ENCODE measurements around the gene GPC6.

GPC6 gene

DNA sequence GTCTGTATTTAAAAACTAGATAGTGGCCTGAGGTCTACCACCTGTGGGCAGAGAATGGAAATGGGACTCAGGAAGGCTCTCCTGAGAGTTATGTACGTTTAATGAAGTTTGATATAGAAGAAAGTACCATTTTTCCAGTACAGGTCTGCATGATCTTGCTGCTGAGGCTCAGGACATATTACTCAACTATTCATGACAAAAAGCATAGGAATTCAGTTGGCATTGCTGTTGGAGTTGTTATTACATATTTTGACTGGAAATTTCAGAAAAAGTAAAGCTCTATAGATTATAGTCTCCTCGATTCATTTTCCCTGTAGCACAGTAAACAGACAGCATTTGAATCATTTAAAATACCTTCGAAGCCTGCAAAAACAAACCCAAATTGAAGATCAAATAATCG lies 783.1 kb downstream of the GPC6 start:
- DNase-seq = no peak

DNA sequence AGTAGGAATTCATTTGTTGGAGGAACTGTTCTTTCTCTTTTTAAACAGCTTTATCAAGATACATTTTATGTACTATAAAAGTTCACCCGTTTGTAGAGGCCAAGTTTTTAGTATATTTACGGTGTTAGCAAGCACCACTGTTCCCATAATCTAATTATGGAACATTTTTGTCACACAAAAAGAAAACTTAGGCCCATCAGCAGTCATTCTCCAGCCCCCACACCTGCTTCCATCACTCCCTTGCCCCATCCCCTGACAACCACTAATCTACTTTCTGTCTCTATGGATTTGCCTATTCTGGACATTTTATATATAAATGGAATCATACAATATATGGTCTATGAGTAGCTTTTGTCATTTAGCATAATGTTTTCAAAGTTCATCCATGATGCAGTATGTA lies 787.9 kb downstream of the GPC6 start:
- DNase-seq = no peak

DNA sequence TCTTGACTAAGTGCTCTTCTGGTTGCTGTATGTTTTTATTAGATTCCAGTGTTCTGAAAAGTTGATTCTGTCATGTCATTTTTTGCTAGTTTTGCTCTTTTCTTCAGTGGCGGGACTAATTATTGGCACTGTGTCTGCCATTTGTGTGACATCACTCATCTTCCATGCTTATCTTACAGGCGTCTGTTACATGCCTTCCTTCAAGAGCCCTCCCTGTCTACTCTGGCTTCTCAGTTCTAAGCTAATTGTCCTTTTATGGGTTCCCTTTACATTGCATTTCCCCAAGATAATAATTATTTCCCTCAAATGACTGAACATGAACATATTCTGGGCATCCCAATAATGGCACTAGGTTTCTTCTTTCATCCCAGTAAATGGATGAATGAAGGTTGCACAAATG lies 793.8 kb downstream of the GPC6 start:
- DNase-seq = no peak

DNA sequence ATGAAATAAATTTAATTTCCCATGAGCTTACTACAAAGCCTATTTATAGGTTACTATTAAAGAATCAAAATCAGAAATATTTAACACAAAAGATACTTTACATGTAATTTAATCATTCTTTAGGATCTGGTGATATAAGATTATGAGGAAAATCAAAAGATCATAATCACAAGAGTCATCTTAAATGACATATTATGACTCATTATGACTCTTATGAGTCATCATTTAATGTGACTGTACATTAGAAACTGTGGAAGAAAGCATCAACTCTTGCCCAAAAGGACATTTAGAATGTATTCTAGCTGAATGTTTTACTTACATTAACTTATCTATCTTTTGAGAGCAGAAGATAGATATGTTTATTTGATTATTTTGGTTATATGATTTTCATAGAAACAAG lies 794.2 kb downstream of the GPC6 start:
- DNase-seq = peak; percentile 28

DNA sequence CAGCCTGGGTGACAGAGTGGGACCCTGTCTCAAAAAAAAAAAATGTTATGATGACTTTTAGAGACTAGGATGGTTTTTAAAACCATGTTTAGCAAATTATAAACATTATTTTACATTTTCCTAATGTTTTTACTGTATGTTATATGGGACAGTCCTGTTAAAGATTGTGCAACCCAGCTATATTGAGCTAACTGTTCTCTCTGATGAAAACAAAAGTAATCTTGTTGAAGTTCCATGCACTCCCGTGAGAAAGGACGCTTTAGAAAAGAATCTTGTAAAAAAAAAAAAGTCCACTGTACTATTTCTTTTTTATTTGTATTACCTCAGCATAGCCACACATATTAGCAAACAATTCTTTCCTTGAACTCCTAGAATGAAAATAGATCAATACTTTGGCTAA lies 801.6 kb downstream of the GPC6 start:
- DNase-seq = no peak

DNA sequence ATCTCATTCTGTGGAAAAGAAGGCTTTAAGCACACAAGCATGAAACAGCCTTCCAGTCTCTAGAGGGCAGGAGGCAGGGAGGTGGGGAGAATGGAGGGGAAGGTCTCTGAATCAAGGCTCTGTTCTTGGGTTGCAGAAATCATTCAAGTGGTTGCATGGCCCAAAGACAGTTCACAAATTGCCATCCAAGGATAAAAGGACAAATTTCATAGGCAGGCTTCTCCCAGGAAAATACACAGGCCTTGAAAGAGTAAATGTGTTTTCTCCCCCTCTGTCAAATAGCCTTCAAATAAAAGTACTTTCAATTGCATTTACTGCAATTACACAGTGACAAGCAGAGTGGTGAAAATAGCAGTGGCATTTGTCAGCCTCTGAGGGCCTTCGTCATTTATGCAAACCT lies 802.0 kb downstream of the GPC6 start:
- DNase-seq = no peak

DNA sequence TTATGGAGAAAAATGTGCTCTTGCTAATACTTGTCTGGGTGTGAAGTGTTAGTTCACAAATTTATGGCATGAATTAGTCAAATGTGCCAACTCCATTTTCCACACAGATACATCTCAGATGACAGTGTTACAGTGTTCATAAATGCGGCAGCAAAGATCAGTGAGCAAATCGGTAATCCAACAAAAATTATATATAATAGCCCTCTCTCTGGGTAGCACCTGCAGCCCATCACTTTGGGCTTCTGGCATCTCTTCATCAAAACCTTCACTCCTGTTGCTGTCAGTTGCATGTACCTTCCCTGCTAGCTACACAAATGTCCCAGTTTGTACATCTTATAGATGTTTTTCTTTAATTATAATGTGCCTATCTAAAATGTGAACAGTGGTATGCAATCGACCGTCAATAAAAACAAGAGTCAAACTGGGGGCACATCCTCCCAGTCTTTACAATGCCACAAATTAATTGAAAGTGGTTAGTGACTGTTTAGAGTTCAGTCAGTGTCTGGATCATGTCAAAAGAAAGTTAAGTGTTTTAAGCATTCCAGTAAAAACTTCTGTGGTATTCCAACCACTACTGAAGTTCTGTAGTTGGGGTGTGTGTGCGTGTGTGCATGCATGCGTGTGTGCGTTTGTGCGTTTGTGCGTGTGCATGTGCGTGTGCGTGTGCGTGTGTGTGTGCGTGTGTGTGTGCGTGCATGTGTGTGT lies 804.0 kb downstream of the GPC6 start:
- no peak for DNase-seq

DNA sequence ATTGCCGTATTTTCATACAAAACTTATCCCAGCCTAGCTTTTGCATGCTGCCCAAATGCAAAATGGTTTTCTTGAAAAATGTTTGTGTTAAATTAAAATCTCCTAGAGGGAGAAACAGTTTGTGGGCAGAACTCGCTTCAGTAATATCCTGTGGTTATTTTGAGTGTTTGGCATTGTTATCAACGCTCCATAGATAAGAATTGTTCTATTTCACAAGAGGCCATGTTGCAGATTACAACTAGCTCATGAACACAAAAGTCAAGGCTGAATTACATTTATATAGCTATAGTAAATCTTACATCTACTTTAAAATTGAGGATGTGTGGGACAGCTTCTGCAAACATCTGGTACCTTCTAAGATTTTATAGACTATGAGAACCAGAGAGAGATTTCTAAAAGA lies 805.0 kb downstream of the GPC6 start:
- DNase-seq = no peak

DNA sequence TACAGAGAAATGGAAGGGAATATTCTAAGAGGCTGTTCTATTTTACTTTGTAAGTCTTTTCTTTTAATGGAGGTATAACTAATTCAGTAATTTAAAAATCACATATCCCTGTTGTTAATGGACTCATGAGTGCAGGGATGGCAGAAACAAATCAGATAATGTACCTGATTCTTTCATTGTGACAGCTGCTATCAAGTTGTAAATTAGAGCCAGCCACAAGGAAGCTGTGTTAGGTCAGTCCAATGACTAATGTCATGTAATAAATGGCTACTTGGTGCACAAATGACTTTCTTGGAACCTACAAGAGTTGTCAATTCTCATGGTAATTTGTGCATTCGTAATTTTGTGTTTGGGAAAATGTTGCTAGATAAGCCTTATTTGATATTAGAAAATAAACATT lies 806.5 kb downstream of the GPC6 start:
- no peak for DNase-seq

DNA sequence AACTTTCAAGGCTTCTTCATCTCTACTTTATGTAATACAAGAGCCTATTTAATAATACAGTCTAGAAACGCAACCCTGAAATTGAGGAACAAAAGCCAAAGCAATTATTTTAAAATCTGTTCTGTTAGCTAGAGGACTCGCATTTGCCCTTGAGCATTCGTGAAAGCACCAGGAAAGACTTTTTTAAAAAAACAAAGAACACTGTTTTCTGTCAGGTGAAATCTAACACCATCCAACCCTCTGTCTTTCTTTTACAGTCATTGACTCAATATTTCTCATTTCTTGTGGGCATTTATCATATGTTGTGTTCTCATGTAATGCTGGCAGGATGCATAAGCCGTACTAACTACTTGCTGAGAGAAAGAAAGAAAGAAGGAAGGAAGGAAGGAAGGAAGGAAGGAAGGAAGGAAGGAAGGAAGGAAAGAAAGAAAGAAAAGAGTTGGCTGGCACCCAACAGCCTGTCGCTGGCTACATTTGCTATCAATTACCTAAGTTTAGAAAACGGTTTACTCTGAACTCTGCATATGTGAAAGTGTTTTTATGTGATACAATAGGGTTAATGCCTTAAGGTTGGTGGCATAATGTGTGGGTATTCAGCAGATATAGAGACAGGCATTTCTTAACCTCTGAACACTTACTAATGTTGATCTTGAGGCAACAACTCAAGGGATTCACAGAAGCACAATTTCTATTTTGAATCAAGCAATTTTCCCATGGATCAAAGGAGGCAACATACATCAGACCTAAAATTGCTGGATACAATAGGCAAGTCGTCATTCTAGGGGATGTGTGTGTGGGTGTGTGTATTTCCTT lies 807.4 kb downstream of the GPC6 start:
- no peak for DNase-seq

DNA sequence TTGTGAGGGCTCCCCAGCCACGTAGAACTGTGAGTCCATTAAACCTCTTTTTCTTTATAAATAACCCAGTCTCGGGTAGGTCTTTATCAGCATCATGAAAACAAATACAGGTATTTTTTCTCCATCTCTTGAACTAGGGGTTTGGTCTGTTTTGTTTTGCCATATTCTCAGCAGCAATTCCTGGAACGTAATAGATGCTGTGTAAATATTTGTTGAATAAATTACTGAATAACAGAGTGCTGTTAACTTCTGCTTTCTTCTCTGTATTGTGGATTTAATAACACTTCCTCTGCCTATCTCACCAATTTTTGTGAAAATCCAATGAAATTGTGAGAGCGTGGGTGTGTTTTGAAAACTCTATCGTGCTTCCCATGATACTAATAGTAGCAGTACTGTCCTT lies 823.4 kb downstream of the GPC6 start:
- peak; percentile 23 for DNase-seq

DNA sequence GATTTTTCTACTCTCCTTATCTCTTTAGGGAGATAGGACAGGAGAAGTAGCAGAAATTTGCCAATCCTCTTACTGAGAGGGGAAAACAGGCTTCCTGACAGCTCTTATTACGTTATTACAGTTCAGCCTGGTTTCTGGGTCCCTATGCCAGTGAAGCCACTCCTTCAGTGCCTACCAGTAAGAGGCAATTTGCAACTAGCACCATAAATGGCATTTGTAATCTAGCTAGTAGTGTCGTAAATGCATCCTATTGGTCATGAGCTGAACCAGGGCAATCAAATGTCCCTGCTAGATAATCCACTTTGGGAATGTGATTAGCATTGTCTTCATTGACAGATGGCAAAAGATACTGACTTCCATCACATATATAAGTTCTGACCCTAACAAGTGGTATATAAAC lies 824.1 kb downstream of the GPC6 start:
- DNase-seq = no peak

DNA sequence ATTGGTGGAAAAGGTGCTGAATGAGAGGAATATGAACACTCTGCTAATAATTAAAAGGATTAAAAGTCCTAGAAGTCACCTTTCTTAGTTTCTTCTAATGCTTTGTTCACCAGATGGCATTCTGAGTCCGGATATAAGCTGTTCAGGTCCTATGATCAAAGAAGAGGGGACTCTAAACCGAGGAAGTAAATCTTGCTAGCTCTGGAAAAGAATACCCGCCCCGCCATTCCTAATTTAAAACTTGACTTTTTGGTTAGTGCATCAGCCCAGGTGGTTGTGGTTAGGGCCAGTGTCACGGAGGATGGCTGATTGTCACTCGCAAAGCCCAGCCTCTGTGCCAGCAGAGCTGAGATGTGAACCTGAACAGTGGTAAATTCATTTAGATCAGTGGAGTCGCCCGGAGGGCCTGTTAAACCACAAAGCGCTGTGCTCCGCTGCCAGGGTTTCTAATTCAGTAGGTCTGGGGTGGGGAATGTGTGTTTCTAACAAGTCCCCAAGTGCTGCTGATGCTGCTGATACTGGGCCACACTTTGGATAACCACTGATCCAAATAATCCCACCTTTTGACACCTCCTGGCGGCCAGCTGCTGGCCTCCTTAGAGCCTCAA lies 827.5 kb downstream of the GPC6 start:
- DNase-seq = no peak

DNA sequence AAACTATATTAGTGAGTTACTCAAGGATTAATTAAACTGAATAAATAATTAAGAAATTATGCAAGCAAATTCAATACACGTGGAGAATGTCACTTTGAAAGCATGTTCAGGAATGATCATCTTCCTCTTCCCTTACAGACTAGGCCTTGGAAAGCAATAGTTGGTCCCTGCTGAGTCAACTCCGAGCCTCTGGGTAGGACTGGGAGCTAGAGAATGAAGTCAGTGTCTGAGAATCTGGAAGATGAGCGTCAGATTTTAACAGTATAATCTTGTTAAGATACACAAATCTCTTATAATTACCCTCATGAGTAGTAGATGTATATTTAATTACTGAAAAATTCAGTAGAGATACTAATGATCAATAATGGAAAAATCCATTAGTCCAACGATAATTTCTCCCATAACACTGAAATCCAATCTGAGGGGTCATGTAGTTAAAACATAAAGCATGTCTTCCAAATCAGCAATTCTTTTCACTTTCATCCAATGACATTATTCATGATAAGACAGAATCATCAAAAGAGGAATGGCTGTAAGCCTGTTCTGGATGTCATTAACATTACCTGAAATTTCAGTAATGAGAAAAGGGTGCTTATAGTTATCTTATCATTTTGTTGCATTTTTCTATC lies 829.9 kb downstream of the GPC6 start:
- no peak for DNase-seq

DNA sequence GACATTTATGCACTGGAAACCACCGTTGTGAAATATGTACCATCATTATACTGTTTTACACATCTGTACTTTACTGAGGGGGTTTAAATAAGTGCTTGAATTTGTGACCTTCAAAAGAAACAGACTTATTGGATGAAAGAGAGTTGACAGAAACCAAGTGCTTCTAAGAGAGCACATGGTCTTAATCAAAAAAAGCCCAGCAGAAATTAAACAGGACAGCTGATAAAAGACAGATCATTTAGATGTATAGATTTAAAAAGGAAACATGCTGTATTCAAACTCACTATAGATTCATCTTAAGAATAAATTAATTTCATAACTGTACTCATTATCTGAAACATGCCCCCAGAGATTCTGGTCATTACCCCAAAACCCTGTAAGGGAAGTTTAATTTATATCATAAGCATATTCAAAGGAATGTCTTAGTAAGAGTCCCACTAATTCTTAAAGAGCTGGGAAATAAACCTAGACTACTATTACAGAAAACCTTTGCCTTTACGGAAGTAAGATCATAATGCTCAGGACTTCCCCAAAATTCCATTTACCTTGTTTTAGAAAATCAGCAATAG lies 831.1 kb downstream of the GPC6 start:
- no peak for DNase-seq

DNA sequence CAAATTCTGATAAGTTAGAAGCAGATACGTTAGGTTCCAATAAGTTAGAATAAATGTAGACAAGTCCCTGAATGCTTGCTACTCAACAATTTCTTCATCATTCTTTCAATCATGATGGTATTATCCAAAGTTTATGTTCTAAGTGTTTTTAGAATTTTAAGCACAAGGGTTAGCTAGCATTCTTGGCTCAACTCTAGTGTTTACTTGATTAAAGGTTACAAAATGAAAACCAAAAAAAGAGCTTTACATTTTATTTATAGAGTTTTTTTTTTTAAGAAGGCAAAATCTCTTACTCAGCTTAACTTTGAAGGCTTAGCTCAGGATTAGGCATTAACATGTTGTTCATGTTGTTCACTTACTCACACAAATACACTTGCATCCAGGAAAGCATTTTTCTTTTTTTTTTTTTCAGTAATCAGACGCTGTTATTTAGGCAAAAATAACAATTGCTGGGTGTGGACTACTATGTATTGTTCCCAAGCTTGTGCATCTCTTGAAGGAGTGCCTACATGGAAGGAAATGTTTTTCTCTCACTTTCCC lies 832.3 kb downstream of the GPC6 start:
- DNase-seq = no peak

DNA sequence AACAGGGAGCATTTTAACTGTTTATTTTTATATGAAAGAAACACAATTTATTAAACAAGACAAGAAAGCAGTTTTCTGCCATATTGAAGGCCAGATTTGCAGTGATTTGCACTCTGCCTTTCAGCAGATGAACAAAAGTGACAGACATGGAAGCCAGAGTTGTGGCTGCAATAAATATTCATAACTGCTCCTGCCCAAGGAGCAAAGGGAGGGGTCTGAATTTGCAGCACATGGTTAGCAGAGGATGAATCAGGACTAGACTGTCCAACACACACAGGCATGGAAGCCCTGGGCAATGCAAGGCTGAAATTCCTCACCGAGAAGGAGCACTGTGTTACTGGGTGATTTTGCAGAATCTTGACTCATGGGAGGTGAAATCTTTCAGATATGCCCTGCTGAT lies 834.7 kb downstream of the GPC6 start:
- DNase-seq = no peak

DNA sequence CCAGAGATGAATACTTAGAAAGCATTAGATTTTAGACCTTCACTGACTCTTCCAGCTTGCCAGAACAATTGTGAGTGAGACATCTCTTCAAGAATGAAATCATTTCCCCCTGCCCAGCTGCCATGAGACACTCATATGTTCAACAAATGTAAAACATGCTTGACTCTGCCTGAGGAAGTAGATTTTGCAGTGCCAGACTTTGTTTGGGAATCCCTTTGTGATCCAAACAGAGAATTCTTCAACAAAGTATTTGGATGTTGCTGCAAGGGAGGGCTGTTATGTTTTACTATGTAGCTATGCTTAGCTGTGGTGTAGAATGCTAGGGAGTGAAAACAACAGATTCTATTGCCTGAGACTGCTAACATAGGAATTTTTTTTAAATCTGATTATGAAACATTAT lies 836.5 kb downstream of the GPC6 start:
- no peak for DNase-seq

DNA sequence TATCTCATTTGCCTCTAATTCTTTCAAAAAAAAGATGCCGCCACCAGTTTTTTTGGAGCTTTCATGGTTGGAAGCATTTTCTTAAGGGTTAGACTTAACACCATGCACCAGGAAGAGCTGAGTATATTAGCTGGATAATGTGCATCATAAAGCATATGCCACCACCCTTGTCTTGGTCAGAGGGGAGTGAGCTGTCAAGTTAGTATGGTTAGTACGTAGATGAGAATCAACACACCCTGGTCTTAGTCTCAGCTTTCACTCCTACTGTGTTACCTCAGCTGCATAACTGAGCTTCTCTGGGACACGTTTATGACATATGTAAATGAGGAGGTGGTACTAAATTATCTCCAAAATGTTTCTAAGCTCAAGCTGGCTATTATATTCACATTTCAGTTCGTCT lies 837.2 kb downstream of the GPC6 start:
- no peak for DNase-seq

DNA sequence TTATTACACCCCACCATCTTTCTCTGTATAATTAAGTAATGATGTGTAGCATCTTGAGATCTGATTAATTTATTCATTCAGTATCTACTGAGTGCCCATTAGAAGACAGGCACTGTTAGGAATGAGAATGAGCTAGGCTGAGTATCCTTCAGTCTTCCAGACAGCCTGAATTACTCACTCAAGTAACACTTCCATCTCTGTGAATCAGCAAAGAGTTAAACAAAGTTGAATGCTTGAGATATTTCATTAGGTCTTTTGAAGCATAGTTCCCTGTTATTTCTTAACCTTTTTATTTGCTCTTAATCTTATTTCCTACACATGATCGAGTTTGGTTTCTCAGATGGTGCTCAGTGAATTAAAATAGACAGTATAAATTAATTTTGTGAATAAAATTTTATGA lies 839.1 kb downstream of the GPC6 start:
- DNase-seq = no peak

DNA sequence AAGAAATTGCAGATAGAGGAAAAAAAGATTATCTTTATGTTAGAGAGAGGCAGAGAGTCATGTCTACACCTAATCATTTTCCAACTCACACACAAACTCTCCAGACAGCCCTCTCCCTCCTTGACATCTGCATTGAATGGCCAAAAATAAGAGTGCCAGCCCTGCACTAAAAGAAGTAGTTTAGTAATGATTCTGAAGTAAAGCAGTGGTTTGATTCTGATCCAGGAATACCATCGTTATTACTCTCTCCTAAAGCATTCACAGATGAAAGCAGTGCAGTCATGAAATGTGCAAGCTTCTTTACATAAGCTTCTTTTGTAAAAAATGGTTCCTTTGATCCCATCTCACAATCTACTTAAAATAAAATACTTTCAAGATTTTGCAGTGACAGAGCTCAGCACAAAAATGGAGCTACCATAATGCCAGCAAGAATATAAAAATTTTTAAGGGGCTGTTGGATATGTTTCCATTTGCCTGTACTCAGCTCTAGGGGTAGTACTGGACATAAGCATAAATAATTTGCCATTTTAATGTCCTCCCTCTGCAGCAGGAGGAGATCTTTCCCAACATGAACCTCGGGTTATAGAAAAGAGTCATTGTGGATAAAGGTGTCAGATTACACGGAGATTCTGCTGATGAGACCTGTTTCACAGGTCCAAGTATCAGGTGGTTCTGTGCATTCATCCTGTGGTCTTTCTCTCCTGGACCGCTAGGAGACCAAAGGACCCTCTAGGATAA lies 846.6 kb downstream of the GPC6 start:
- DNase-seq = peak; percentile 48

DNA sequence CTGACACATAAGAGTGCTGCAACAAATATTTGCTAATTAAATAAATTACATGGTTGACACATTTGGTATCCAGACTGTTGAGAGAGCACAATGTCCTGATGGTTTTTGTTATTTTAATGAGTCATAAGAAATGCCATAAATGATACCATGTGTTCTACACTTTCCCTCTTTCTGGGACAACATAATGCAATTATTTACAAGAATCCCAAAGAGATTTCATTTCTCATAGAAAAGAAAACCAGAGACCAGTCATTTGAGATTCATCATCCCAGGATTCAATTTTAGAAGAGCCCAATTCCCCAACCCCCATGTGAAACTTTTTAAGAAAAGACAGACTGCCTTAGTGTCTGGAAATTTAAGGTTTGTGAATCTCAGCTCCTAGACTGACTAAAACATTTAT lies 853.3 kb downstream of the GPC6 start:
- DNase-seq = peak; percentile 45
